ENCODE measurements around the gene NAV2.

The NAV2 gene

GRCh38 chr11:19840961-19841360 lies 128.3 kb downstream of the NAV2 start:
- DNase-seq: no peak

- no peak for DNase-seq
Observed at GRCh38 chr11:19842505-19842904, 129.9 kb downstream of the NAV2 start.

- no peak for DNase-seq
Observed at GRCh38 chr11:19843079-19843478, 130.4 kb downstream of the NAV2 start.

- DNase-seq: no peak
Observed at GRCh38 chr11:19844012-19844411, 131.4 kb downstream of the NAV2 start.

GRCh38 chr11:19844806-19845205 lies 132.2 kb downstream of the NAV2 start:
- no peak for DNase-seq

GRCh38 chr11:19845626-19846025 lies 133.0 kb downstream of the NAV2 start:
- DNase-seq: no peak

- no peak for DNase-seq
Observed at GRCh38 chr11:19846654-19847305, 134.1 kb downstream of the NAV2 start.

GRCh38 chr11:19848219-19848618 lies 135.6 kb downstream of the NAV2 start:
- no peak for DNase-seq

- no peak for DNase-seq
Observed at GRCh38 chr11:19849107-19849789, 136.6 kb downstream of the NAV2 start.

- DNase-seq: no peak
Observed at GRCh38 chr11:19849947-19850593, 137.4 kb downstream of the NAV2 start.

- DNase-seq: no peak
Observed at GRCh38 chr11:19852288-19852687, 139.7 kb downstream of the NAV2 start.

GRCh38 chr11:19853016-19853415 lies 140.4 kb downstream of the NAV2 start:
- no peak for DNase-seq

- DNase-seq: no peak
Observed at GRCh38 chr11:19853920-19854319, 141.3 kb downstream of the NAV2 start.

GRCh38 chr11:19861171-19861570 lies 148.5 kb downstream of the NAV2 start:
- DNase-seq: no peak

GRCh38 chr11:19862091-19862490 lies 149.5 kb downstream of the NAV2 start:
- DNase-seq: no peak

GRCh38 chr11:19864141-19865140 lies 151.8 kb downstream of the NAV2 start:
- no peak for DNase-seq

- DNase-seq: no peak
Observed at GRCh38 chr11:19866037-19866436, 153.4 kb downstream of the NAV2 start.

GRCh38 chr11:19866521-19866920 lies 153.9 kb downstream of the NAV2 start:
- no peak for DNase-seq

- DNase-seq: no peak
Observed at GRCh38 chr11:19867064-19867463, 154.4 kb downstream of the NAV2 start.

- DNase-seq: no peak
Observed at GRCh38 chr11:19868281-19868821, 155.7 kb downstream of the NAV2 start.

- DNase-seq: no peak
Observed at GRCh38 chr11:19868871-19869270, 156.2 kb downstream of the NAV2 start.

GRCh38 chr11:19869466-19869865 lies 156.8 kb downstream of the NAV2 start:
- DNase-seq: no peak
